Heart left ventricle (tissue), 13 donors: ENCODE data around the gene SLC1A4.

Source experiments
- CTCF ChIP-seq, 12 donors: fragments of 200-600 bp; sonication (generic) in 4 of 12; IDR thresholded peaks; one replicate each; pipeline versions ENCODE4 v1.5.0 to v1.8.0; 2018 to 2022; ENCODE audit warnings: antibody characterized with exemption in 12 of 12, mild to moderate bottlenecking in 5 of 12
- POLR2A ChIP-seq, 2 donors: fragments of 450-650 bp; IDR thresholded peaks; one replicate each; pipeline ENCODE4 v1.6.1; 2017; ENCODE audit warnings: antibody characterized with exemption in 2 of 2, mild to moderate bottlenecking in 2 of 2, moderate library complexity in 2 of 2
- donor health status: ischemic (EF 13 %, LVEDD 7.1; RV severe dilation, severe dysfunction).
- donor health status: DM: no; HTN: yes; CAD: no.
- donor health status: DM: no; HTN: no; CAD: no.
- donor health status: ischemic (EF 25% LVEDD 6.9; RV normal size, moderate dysfunction).
- donor health status: ischemic (EF 25% LVEDD 5.7; RV mildly dilated, moderate dysfunction).
- donor health status: ischemic (EF 35%, LVEDD 5.7; RV mildly dilated, moderate dysfunction).
- donor health status: nonischemic (EF 11% LVEDD 7.7; RV severe dilation, severe dysfunction).
- donor health status: DM: yes; HTN: yes; CAD: no.
- donor health status: PGD.
- donor health status: ischemic (EF 29% LVEDD 5.4; RV normal size, mild dysfunction).
- donor health status: nonischemic (EF 23%, LVEDD 6.1; RV moderate dilation, normal function).

- TF ChIP-seq CTCF (IDR thresholded peaks at IDR 0.05) = no peak
- no peak for TF ChIP-seq POLR2A (IDR thresholded peaks at IDR 0.05)
These were observed 30.6 kb upstream of the SLC1A4 start for GRCh38 chr2:64958556-64958955.
